GM12878 (cell line): ENCODE measurements around the gene RRP1B.

Experiments used
- CTCF ChIP-seq, 3 experiments: IDR thresholded peaks in 2 of 3; conservative IDR thresholded peaks in 1 of 3; 2 replicates each; pipeline ENCODE4 v1.5.1; 2011; ENCODE audit warnings: low read depth in 3 of 3, low read length in 3 of 3, mild to moderate bottlenecking in 3 of 3, control low read depth in 2 of 3, moderate library complexity in 2 of 3, inconsistent platforms in 1 of 3, mixed read lengths in 1 of 3; ENCODE audit not compliant: control insufficient read depth in 2 of 3, insufficient read depth in 1 of 3; ENCODE audit errors: extremely low read depth in 1 of 3
- EZH2 ChIP-seq: IDR thresholded peaks from 2 replicates; pipeline ENCODE4 v1.6.1; 2012; ENCODE audit warnings: low read depth, mild to moderate bottlenecking, control low read depth, inconsistent platforms, low read length, borderline replicate concordance; ENCODE audit not compliant: control insufficient read depth
- JUND ChIP-seq: IDR thresholded peaks from 2 replicates; pipeline ENCODE4 v1.6.1; 2012; ENCODE audit warnings: low read depth, mild to moderate bottlenecking, low read length, improper control_type of control experiment, moderate library complexity
- KDM1A ChIP-seq: fragments of 200-600 bp; sonication (generic); IDR thresholded peaks from 2 replicates; pipeline ENCODE4 v1.6.1; 2016; ENCODE audit warnings: borderline replicate concordance
- RCOR1 ChIP-seq: conservative IDR thresholded peaks from 2 replicates; pipeline ENCODE4 v1.6.1; 2012; ENCODE audit warnings: low read depth, low read length, improper control_type of control experiment
- SMAD1 ChIP-seq: fragments of 450-650 bp; IDR thresholded peaks from 2 replicates; pipeline ENCODE4 v1.6.1; 2018; ENCODE audit warnings: mild to moderate bottlenecking, low read depth; ENCODE audit not compliant: partially characterized antibody
- SMARCA5 ChIP-seq: fragments of 450-650 bp; IDR thresholded peaks from 2 replicates; pipeline ENCODE4 v1.6.1; 2017; ENCODE audit warnings: mild to moderate bottlenecking
- TARDBP ChIP-seq: IDR thresholded peaks from 2 replicates; pipeline ENCODE4 v1.6.1; 2016; ENCODE audit warnings: borderline replicate concordance
- TCF12 ChIP-seq: IDR thresholded peaks from 2 replicates; pipeline ENCODE4 v1.6.1; 2011; ENCODE audit warnings: low read depth, mild to moderate bottlenecking, low read length
- USF2 ChIP-seq: IDR thresholded peaks from 2 replicates; pipeline ENCODE4 v1.6.1; 2011; ENCODE audit warnings: low read depth, low read length, improper control_type of control experiment, borderline replicate concordance
- ZNF24 ChIP-seq: fragments of 450-650 bp; IDR thresholded peaks from 2 replicates; pipeline ENCODE4 v1.6.1; 2017; ENCODE audit warnings: antibody characterized with exemption, mild to moderate bottlenecking
- ZNF274 ChIP-seq: IDR thresholded peaks from one replicate; pipeline ENCODE4 v1.8.0; 2011; ENCODE audit not compliant: insufficient read length, insufficient read depth
- TF ChIP-seq, protein P1 (sequence below): fragments of 450-650 bp; IDR thresholded peaks from 2 replicates; pipeline ENCODE4 v1.6.1; 2017; ENCODE audit warnings: mild to moderate bottlenecking
- TF ChIP-seq, protein P2 (sequence below): IDR thresholded peaks from 2 replicates; pipeline ENCODE4 v1.6.1; 2012; ENCODE audit warnings: improper control_type of control experiment, low read depth, low read length; ENCODE audit not compliant: insufficient replicate concordance

DNA sequence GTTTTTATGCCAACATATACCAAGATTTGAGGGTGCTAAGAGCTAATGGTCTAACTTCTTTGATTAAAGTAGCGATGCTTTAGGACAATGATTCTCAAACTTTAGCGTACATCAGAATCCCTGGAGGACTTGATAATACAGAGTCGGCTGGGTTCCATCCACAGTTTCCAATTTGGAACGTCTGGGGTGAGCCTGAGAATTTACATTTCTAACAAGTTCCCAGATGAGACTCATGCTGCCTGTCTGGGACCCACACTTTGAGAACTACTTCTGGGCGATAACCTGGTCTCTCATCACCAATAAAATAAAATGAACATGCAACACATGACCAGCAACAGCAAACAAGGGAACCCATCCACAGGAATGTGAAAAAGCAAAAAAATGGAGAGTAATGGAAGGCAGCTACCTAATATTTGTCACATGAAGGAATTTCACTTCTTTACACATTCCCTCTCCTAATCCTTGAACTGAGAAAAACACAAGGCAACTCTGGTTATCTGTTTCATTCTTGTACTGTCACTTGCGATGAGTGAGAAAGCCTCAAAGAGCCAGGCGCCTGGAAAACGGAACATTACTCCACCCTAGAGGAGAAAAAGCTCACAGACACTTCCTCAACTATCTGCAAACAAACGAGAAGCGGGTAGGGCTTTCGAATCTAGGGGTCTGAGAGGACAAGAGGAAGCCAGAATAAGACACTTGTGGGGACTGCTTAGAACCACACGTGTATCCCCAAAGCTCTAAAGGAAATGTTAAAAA, 14.0 kb upstream of the RRP1B start:
- TF ChIP-seq EZH2 (no peak), ZNF274 (no peak), CTCF (IDR thresholded peaks at IDR 0.05 in 2 of 3, conservative IDR thresholded peaks at IDR 0.05 in 1 of 3; ENCODE audit: control insufficient read depth in 2 of 3, extremely low read depth in 1 of 3, insufficient read depth in 1 of 3, low read depth in 3 of 3, low read length in 3 of 3) (peak; percentile 43 to 69 (median 52); a peak in 5 of 6 replicates), SMARCA5 (no peak), KDM1A (no peak), TARDBP (no peak), JUND (no peak), TCF12 (no peak), SMAD1 (no peak), USF2 (no peak), ZNF24 (no peak), RCOR1 (no peak)
- TF ChIP-seq, protein P1, sequence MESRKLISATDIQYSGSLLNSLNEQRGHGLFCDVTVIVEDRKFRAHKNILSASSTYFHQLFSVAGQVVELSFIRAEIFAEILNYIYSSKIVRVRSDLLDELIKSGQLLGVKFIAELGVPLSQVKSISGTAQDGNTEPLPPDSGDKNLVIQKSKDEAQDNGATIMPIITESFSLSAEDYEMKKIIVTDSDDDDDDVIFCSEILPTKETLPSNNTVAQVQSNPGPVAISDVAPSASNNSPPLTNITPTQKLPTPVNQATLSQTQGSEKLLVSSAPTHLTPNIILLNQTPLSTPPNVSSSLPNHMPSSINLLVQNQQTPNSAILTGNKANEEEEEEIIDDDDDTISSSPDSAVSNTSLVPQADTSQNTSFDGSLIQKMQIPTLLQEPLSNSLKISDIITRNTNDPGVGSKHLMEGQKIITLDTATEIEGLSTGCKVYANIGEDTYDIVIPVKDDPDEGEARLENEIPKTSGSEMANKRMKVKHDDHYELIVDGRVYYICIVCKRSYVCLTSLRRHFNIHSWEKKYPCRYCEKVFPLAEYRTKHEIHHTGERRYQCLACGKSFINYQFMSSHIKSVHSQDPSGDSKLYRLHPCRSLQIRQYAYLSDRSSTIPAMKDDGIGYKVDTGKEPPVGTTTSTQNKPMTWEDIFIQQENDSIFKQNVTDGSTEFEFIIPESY: no peak
- TF ChIP-seq, protein P2, sequence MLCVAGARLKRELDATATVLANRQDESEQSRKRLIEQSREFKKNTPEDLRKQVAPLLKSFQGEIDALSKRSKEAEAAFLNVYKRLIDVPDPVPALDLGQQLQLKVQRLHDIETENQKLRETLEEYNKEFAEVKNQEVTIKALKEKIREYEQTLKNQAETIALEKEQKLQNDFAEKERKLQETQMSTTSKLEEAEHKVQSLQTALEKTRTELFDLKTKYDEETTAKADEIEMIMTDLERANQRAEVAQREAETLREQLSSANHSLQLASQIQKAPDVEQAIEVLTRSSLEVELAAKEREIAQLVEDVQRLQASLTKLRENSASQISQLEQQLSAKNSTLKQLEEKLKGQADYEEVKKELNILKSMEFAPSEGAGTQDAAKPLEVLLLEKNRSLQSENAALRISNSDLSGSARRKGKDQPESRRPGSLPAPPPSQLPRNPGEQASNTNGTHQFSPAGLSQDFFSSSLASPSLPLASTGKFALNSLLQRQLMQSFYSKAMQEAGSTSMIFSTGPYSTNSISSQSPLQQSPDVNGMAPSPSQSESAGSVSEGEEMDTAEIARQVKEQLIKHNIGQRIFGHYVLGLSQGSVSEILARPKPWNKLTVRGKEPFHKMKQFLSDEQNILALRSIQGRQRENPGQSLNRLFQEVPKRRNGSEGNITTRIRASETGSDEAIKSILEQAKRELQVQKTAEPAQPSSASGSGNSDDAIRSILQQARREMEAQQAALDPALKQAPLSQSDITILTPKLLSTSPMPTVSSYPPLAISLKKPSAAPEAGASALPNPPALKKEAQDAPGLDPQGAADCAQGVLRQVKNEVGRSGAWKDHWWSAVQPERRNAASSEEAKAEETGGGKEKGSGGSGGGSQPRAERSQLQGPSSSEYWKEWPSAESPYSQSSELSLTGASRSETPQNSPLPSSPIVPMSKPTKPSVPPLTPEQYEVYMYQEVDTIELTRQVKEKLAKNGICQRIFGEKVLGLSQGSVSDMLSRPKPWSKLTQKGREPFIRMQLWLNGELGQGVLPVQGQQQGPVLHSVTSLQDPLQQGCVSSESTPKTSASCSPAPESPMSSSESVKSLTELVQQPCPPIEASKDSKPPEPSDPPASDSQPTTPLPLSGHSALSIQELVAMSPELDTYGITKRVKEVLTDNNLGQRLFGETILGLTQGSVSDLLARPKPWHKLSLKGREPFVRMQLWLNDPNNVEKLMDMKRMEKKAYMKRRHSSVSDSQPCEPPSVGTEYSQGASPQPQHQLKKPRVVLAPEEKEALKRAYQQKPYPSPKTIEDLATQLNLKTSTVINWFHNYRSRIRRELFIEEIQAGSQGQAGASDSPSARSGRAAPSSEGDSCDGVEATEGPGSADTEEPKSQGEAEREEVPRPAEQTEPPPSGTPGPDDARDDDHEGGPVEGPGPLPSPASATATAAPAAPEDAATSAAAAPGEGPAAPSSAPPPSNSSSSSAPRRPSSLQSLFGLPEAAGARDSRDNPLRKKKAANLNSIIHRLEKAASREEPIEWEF: no peak
